Stimulated activated CD8-positive, alpha-beta memory T cell treated with anti-CD3 and anti-CD28 coated beads, Interleukin-7, amount 100 ng/mL, for 4 hours (primary cell): ENCODE results near the gene MAP2K7.
"Not testable (repeated sequence)": the region's sequence is repeated elsewhere in the genome, so short reads cannot be mapped to it uniquely, and the experiment has no call there.

Experiments used
- DNase-seq, 2 donors: peaks; one replicate each; pipeline ENCODE4 v3.0.0-alpha.2; 2020; ENCODE audit warnings: low read depth in 2 of 2

The MAP2K7 gene

DNA sequence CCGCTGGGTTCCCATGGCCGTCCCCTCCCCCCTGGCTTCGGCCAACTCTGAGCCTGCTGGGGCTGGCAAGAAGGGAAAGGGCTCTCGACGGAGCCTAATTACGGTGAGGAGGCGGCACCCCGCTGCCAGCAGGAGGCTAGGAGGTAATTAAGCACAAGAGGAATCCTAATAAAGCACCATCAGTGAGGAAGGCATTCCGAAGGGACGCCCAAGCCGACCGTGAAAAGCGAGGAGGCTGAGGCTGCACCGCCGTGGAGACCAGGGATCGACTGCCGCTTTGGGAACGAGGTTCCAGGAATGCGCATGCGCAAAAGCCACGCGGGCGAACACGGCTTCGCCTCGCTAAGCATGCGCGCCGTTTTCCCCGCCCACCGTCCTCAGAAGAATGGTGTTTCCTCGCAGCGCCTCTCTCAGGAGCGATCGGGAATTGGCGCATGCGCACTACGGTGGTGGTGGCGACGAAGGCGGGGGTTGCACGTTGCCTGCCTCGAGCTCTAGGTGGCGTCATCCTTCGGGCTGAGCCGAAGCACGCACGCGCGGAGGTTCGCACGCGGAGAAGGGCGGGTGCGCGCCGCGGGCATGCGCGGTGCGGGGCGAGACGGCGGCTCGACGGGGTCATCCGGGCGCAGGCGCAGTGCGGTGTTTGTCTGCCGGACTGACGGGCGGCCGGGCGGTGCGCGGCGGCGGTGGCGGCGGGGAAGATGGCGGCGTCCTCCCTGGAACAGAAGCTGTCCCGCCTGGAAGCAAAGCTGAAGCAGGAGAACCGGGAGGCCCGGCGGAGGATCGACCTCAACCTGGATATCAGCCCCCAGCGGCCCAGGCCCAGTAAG is at the start of gene MAP2K7:
MAP2K7 (plus strand) TSS at position 634 of the 830 bp plus-strand sequence; CDS start at position 702, 68 bp downstream.
- DNase-seq, result peak; percentile 100

- no peak for DNase-seq
These were observed 48.1 kb upstream of the MAP2K7 start for GRCh38 chr19:7855426-7856108.

DNA sequence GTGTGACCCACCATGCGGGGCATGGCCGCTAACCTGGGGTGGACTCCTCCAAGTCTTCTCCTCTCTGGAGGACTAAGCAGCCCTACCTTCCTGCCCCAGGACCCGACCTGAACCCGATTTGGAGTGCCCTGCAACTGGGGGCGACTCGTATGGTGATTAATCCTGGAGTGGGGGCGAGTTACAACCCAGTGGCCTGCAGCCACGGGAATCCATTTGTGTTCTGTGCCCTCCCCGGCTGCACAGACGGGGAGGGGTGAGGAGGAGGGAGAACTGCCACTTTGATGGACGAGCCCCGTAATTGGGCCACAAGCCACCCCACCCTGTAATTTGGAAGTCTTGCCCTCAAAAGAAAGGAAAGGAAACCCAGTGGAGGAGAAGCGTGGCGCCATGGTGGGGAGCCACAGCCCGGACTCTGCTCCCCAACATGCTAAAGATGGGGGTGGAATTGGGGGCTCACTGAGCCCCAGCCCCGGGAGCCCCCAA is 47.5 kb upstream of the MAP2K7 start:
- no peak for DNase-seq

DNA sequence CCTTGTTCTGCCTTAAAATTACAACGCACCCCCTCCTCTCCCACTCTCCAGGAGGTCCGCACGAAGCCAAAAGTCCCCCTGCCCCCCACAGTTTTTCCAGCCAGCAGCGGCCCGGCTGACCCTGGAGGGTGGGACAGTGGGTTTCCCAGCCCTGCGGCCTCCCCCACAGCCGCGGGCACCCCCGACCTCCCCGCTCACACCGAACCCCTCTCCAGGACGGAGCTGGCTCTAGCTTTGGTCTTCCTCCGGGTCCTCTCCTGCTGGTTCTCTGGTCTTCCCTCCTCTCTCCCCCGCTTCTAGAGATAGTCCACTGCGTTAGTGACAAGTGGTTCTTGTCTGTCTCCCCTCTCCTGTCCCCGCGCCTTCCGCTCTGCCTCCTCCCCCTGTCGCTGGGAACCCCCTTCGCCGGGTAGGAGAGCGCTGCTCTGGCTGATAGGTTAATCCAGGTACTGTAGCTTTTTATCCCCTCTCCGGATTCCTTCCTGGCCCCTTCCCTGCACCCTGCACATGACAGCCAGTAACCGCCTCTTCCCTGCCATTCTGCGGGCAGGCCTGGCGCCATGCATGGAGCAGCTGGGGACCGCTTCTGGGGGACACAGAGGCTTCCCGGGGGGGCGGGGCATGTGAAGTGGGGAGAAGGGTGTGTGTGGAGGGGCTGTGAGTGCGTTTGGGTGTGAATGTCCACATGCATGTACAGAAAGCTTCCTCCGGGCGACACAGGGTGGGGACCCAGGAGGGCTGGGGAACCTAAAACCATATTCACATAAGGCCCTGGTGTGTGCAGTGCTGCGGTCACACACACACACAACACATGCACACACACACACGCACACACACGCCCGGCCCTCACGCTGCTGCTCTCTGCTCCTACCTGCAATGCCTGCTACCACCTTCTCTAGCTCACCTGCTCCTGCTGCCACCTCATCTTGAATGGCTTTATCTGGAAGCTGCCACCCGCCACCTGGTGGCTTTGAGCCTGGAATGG is 46.7 kb upstream of the MAP2K7 start:
- no peak for DNase-seq

GRCh38 chr19:7857727-7858108 is 46.0 kb upstream of the MAP2K7 start:
- no peak for DNase-seq

- DNase-seq, result no peak
These were observed 45.4 kb upstream of the MAP2K7 start for GRCh38 chr19:7858109-7858770.

- DNase-seq, result not testable (repeated sequence)
These were observed 44.6 kb upstream of the MAP2K7 start for GRCh38 chr19:7859087-7859486.

DNA sequence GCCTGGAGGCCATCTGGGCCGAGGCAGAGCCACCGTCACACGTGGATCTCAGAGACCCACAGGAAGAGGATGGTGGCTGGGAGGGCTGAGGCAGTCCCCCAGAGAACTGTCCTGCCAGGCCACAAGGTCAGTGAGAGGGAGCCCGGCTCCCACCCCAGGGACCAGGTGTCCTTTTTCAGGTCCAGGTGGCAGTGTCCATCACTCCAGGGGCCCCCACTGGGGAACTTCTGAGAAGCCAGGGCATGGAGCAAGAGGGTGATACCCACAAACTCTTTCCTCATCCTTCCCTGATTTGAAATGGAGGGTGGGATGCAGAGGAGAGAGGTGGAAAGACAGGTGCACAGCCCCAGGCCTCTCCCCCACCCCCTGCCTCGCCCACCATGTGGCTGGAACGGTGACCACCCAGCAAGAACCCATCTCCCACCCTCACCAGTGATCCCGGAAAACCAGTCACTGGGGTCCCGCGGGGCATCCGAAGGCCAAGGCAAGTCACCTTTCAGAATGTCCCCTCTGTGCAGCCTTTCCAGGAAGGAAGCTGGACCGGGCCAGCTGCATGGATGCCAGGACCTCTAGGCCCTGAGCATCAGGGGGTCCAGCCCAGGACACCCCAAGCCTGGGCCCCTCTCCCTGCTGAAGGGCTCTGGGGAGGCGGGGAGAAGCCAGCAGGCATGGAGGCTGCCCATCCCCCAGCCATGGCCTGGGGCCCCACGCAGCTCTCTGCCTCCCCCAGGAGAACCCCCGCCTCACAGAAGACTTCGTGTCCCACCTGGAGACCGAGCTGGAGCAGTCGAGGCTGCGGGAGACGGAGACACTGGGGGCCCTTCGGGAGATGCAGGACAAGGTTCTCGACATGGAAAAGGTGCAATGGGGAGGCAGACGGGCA is 43.6 kb upstream of the MAP2K7 start:
- DNase-seq, result no peak

GRCh38 chr19:7860714-7861618 is 42.7 kb upstream of the MAP2K7 start:
- DNase-seq, result no peak

DNA sequence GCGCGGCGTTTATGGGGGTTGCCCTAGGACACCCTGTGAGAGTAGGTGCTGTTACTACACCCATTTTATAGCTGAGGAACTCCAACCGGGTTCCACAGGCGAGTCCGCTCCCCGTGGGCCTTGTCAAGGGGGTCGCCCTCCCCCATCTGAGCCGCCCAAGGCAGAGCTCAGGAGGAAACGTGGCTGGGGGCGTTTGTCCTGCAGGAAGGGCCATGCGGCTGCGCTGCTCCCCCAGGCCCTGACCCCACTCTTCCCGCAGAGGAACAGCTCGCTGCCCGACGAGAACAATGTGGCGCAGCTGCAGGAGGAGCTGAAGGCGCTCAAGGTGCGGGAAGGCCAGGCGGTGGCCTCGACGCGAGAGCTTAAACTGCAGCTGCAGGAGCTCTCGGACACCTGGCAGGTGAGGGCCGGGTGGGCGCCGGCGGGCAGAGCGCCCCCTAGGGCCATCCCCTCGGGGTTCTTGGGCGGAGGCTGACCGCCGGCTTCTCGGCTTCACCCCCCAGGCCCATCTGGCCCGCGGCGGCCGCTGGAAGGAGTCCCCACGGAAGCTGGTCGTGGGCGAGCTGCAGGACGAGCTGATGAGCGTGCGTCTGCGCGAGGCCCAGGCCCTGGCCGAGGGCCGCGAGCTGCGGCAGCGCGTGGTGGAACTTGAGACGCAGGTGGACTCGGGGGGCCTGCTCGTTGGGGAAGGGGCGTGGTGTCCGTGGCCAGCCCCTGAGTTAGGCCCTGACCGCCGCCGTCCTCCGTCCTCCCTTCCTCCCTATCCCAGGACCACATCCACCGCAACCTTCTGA is 41.9 kb upstream of the MAP2K7 start:
- no peak for DNase-seq

- peak; percentile 38 to 64 for DNase-seq
These were observed 41.2 kb upstream of the MAP2K7 start for GRCh38 chr19:7862413-7862951.

DNA sequence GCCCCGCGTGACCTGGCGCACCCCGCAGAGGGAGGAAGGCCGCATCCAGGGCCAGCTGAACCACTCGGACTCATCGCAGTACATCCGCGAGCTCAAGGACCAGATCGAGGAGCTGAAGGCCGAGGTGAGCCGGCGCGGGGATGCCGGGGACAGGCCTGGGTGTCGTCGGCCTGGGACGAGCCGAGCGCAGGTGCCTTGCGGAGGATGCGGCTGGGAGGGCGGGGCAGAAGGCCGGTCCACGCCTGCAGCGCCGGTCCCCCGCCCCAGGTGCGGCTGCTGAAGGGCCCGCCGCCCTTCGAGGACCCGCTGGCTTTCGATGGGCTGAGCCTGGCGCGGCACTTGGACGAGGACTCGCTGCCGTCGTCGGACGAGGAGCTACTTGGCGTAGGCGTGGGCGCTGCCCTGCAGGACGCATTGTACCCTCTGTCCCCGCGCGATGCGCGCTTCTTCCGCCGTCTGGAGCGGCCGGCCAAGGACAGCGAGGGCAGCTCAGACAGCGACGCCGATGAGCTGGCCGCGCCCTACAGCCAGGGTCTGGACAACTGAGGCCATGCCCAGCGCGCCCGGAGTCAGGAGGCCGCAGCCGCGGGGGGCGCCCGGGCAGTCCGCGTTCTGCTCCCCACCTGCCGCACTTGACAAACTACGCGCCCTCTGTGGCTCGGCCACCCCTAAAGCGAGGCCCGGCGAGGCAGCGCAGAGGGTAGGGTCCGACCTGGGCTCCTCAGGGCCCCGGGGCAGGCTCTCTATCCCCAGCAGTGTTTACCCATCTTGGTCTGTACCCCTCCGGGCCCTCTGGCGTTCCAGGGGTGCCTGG is 40.3 kb upstream of the MAP2K7 start:
- DNase-seq, result no peak

DNA sequence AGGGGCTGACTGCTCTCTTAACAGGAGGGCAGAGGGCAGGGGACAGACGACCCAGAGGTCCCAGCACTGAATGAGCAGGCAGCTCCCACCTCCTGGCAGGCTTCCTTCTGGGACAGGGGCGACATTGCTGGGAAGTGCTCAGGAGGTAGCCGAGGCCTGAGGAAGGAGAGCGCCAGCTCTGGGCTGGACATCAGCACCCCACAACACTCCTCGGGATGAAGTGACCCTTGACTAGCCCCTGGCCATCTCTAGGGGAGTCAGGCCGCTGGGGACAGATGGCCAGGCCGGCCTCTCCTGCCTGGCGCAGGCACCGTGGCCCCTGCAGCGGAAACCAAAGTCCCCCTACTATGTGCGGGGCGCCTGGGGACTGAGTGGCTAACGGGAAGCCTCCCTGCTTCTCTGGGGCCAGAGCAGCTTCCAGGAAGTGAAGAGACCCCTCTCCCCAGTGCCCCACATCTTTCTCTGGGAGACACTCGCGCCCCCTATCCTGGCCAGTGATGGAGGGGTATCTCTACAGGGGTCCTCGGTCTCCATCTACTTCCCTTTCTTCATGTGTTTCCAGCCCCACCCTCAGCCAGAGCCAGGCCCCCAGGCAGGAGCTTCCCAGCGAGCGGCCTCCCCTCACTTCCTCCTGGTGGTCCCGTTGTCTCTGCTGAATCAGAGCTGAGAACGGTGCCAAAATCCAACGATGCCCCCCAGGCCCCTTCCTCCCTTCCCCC is 39.5 kb upstream of the MAP2K7 start:
- DNase-seq, result no peak

DNA sequence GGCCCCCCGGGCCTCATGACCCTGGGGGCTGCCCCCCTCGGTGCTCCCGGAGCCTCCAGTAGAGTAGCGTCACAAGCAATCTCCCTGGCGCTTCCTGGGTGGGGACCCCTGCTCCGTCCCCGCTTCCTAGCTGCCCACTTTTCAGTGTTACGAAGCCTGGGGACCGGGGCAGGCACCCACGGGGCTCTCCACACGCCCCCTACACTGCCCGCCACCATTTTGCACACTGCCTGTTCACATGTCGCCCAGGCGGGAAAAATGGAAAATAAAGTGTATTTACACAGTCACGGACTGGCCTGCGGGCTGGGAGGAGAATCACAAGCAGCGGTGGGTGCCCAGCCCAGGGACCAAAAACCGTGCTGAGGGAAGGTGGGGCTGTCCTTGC is 39.0 kb upstream of the MAP2K7 start:
- DNase-seq, result no peak

DNA sequence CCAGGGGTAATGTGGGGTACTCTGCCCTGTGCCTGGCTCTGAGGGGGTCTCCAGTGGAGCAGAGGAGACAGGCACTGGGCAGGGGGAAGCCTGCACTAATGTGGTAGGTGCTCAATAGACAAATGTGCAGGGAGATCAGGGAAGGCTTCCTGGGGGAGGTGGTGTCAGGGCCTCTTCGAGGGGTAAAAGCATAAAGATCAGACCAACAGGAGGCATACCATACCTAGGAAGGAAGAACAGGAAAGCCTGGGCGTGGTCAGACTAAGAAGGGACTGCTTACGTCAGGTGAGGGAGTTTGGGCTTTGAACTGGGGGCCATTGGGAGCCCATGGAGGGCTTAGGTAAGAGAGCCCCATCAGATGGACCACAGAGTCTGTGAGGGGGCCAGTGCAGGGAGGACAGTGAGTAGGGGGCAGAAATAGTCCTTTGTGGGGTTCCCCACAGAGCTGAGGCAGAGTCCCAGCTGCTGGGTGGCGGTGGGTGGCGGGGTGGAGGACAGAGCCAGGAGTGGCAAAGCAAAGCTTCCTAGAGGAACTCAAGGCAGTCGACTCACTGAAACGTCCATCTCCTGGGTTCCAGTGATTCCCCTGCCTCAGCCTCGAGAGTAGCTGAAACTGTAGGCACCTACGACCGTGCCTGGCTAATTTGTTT is 38.3 kb upstream of the MAP2K7 start:
- DNase-seq, result no peak
